Activated CD8-positive, alpha-beta memory T cell treated with anti-CD3 and anti-CD28 coated beads for 48 hours (primary cell): ENCODE measurements around the gene CCDC87.
"Not testable (repeated sequence)": the region's sequence is repeated elsewhere in the genome, so short reads cannot be mapped to it uniquely, and the experiment has no call there.

ENCODE experiments used
- DNase-seq, 3 experiments: peaks; one replicate each; pipeline ENCODE4 v3.0.0-alpha.2; 2020; ENCODE audit warnings: low read depth in 2 of 3, low spot score in 2 of 3

The CCDC87 gene, protein sequence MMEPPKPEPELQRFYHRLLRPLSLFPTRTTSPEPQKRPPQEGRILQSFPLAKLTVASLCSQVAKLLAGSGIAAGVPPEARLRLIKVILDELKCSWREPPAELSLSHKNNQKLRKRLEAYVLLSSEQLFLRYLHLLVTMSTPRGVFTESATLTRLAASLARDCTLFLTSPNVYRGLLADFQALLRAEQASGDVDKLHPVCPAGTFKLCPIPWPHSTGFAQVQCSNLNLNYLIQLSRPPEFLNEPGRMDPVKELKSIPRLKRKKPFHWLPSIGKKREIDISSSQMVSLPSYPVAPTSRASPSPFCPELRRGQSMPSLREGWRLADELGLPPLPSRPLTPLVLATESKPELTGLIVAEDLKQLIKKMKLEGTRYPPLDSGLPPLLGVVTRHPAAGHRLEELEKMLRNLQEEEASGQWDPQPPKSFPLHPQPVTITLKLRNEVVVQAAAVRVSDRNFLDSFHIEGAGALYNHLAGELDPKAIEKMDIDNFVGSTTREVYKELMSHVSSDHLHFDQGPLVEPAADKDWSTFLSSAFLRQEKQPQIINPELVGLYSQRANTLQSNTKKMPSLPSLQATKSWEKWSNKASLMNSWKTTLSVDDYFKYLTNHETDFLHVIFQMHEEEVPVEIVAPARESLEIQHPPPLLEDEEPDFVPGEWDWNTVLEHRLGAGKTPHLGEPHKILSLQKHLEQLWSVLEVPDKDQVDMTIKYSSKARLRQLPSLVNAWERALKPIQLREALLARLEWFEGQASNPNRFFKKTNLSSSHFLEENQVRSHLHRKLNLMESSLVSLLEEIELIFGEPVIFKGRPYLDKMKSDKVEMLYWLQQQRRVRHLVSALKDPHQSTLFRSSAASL

DNA sequence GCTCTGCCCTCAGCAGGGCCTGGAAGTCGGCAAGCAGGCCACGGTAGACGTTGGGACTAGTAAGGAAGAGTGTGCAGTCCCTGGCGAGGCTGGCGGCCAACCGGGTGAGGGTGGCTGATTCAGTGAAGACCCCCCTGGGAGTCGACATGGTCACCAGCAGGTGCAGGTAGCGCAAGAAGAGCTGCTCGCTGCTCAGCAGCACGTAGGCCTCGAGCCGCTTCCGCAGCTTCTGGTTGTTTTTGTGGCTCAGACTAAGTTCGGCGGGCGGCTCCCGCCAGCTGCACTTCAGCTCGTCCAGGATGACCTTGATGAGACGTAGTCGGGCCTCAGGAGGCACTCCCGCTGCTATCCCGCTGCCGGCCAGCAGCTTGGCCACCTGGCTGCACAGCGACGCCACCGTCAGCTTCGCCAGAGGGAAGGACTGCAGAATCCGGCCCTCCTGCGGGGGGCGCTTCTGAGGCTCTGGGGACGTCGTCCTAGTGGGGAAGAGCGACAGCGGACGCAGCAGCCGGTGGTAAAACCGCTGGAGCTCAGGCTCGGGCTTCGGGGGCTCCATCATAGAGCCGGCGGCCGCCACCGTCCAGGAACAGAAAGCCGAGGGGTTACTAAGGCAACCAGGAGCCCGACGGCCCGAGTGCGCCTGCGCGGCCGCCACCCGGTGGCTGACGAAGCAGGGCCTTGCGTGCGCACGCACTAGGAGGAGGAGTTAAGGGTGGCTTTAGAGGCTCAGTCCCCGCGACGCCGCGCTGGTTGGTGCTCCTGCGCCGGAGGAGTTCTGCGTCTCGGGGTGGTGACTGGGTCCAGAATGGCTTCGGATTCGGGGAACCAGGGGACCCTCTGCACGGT is at the start of gene CCDC87, which contains the start of gene CCS:
Gene CCDC87 (minus strand): TSS at position 607 of the 846 bp plus-strand sequence. CDS start 48 bp downstream, at position 559.
Gene CCS (plus strand): TSS at position 729 of the 846 bp plus-strand sequence. CDS start 77 bp downstream, at position 806.
- peak; percentile 93 to 98 (median 97) for DNase-seq

- DNase-seq, result no peak
These were observed 49.0 kb upstream of the CCDC87 start for GRCh38 chr11:66641834-66642233.

DNA sequence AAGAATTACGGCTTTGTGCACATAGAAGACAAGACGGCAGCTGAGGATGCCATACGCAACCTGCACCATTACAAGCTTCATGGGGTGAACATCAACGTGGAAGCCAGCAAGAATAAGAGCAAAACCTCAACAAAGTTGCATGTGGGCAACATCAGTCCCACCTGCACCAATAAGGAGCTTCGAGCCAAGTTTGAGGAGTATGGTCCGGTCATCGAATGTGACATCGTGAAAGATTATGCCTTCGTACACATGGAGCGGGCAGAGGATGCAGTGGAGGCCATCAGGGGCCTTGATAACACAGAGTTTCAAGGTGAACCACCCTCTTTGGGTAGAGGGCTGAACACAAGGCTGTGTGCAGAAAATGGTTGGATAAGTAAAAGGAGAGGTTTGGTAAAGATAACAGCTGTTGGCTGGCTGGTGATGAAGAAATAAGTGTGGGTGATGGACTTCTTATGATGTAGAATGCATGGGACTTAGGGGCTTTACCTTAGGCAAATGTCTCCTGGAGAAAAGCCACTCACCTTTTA is 47.0 kb upstream of the CCDC87 start:
- DNase-seq, result not testable (repeated sequence)

- DNase-seq, result no peak
These were observed 46.4 kb upstream of the CCDC87 start for GRCh38 chr11:66639066-66639813.

DNA sequence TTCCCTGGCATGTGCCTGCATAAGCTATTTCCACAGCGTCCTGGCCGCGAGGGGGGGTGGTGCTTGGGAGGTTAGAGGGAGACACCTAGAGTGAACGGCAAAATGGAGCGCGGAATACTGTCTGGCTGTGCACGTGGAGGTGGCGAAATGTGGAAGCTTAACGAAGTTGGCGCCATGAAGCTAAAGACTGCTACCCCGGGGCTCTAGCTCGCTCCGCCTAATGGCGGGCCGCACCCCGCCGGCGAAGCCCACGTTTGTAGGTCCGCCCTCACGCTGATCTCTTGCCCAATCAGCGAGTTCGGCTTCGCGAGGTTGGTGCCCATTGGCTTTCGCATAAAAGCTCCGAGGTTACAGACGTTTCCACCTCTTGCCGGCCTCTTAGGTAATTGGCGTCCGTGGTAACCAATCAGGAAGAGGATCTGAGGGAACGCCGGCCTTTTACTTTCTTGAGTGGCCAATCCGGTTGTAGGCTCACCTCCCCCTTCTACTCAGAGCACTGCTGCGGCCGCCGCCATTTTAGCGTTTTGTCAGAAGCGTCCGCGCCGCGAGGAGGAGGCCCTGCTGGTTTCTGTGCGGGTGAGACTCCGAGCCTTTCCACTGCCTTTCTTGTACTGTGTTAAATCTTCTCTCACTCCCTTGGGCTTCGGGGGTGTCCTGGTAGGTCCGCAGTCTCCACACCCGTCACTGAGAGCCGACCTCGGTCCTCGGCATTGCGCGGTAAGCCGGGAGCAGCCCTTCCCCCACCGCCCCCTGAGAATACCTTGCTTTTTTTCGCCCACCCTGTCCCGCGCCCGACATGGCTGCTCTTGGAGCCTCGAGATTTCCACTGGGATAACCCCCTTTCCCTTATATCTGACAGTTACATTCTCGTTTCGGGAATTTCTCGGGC is 45.6 kb upstream of the CCDC87 start, which contains the start of gene RBM4:
Gene RBM4 (plus strand): TSS at position 527 of the 889 bp plus-strand sequence. CDS start 1,009 bp downstream, outside the sequence.
- DNase-seq, result peak; percentile 68 to 89 (median 88)

DNA sequence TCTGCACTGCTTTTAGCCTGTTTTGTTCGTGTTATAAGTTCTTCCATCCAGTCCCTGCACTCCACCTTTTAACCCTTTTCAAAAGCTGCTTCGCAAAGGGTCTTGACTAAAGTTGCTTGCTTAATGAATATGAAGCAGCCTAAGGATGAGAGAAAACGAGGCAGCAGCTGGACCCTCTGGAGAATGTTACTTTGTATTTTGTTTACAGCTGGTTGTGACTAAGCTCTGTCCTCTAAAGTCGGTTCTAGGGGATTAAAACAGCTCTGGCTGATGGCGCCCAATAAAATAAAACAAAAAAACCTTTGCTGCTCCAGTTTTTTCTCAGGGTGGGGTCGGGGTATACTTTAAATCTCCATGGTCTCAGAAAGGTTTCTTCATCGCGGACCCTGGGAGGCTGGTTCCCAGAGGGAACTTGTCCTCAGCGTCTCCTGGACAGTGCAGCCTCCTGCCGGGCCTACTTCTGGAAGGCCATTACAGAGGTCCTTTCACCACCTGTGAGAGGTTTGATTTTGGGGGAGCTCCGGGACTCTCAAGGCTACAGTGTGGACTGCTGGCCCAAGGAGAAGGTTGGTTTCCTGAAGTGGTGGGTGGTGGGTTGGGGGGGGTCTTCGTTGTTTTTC is 44.8 kb upstream of the CCDC87 start:
- DNase-seq, result no peak

DNA sequence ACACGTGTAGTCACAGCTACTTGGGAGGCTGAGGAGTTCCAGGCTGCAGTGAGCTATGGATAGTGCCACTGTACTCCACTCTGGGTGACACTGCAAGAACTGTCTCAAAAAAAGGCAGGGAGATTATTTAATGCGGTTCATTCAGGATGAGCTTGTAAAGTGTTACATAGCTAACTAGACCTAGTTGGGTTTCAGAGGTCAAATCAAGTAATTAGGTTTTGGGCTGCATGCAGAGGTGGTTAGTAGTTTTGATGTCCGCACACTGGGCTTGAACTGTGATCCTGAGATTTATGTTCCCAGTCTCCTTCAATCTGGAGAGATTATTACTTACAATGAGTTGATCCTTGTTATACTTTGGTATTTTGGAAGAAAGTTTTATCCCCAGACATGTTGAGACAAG is 43.5 kb upstream of the CCDC87 start:
- no peak for DNase-seq

DNA sequence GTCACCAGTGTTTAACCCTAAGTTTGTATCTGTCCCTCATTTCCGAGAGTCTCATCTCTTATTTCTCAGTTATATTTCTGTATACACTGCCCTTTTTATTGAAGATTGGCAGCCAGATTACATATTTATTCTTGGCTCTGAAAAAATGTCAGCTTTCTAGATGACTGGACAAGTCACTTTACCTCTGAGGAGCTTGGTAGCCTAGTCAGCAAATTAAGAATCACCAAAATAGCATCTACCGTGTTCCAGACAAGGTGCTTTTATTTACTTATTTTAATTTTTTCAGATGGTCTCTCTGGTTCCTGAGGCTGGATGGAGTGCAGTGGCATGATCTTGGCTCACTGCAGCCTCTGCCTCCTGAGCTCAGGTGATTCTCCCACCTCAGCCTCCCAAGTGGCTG is 40.1 kb upstream of the CCDC87 start:
- DNase-seq, result no peak

DNA sequence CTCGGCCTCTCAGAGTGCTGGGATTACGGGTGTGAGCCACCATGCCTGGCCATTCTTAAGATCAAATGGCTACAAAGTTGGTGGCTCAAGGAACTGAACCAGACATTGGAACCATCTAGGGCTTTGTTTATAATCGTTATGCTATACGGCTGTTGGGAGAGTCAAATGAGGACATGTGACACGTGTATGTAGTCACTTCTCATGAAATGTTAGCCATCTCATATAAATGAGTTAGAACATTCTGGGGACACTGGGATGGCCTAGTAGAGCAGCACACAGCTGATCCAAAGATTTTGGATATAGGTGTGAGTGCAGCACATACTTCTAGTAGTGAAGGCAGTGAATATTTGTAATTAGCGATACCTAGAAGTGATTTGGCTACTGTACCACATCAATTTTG is 39.0 kb upstream of the CCDC87 start:
- no peak for DNase-seq

DNA sequence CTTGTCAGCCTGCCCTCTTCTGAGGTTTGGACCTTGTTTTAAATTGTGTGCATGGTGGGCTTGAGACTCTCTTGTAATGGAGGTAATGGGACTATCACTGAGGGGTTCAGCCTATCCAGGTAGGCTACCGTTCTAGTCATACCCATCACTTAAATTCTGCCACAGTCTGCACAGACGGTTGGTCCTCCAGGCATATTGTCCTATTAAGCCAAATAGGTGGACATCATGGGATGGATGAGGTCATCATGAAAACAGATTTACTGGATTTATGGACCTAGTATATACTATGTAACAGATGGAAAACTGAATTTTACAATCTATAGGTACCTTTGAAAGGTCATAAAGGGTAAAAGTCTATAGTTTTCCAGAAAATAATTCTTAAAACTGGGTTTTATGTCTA is 36.5 kb upstream of the CCDC87 start:
- DNase-seq, result no peak

DNA sequence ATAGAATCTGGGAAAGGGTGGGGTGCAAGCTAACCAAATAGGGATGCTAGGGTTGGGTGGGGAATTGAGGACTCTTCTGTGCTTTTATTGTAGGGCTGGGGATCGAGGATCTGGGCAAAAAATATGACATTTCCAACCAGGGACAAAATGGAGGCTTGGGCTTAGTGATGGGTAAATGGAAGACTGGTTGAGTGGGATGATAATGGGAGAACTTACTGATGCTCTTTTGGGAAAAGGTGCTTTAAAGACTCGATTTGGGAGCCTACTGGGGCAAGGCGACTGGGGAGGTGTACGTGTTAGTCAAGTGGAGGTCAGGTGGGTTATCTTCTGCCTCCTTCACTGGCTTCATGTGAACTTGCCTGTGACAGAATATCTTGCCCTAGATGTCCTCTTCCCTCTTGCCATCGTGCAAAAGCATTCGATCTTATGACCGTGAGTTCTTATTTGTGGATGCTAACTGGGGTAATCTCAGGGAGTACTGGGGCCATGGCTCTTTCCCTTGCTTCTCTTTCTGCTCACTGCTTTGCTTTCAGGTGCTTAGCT is 35.3 kb upstream of the CCDC87 start:
- DNase-seq, result no peak

DNA sequence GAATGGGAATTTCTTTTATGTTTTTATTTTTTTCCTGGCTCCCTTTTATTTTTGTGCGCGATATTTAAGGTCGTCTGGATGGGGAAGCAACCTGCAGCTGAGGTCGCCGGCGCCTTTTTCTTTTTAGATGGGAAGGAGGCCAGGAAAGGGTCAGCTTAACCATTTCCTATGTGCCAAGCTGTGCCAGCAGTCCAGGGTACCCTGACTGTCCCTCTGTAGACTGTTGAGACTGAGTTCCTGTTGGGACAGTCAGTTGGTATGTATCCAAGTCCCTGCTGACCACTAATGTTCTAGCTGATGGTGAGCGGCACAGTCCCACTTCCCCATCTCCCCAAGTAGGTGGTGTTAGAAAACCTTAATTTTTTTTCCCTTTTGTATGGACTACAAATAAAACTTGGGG is 34.1 kb upstream of the CCDC87 start:
- no peak for DNase-seq

- no peak for DNase-seq
These were observed 33.5 kb upstream of the CCDC87 start for GRCh38 chr11:66626382-66626781.

DNA sequence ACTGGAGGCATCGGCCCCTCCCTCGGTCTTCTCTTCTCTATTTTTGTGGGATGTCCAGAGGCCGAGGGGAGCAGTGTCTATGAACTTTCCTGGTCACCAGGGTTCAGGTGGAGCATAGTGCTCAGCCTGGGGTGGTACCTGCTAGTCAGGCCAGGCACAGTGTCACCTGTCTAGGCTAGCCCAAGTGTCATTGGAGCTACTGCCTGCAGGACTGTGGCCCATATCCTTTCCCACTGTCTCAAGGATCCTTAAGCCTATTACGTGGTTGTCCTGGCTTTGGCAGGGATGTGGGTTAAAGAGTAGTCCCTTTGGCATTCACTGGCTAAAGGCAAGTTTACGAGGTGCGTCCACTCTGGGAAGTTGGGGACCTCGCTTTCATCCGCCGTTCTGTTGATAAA is 32.9 kb upstream of the CCDC87 start:
- DNase-seq, result no peak

- no peak for DNase-seq
These were observed 32.3 kb upstream of the CCDC87 start for GRCh38 chr11:66625041-66625751.

DNA sequence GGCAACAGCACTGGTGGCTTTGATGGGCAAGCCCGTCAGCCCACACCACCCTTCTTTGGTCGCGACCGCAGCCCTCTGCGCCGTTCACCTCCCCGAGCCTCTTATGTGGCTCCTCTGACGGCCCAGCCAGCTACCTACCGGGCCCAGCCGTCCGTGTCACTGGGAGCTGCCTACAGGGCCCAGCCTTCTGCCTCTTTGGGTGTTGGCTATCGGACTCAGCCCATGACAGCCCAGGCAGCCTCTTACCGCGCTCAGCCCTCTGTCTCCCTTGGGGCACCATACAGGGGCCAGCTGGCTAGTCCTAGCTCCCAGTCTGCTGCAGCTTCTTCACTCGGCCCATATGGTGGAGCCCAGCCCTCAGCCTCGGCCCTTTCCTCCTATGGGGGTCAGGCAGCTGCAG is 31.6 kb upstream of the CCDC87 start:
- DNase-seq, result no peak

DNA sequence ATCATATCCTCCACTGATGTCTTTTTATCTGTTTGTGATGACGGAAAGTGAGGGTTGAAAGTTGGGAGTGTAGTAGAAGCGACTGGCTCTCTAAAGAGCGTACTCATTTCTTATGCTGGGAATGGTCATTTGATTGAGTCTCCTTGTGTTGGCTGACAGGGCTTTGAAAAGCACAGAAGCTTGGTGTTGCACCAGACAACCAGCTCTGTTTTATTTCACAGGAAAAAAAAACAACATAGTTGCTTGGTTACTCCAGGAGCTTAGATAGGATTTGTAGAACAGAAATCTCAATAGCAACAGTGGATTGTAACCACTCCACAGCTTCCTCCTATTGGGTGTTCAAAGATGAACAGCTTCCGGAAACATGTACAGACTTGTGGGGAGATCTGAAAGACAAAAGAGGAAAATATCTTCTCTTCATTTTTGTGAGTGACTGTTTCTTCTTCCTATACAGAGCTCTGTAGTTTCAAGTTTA is 26.3 kb upstream of the CCDC87 start:
- DNase-seq, result no peak
